Mucosa of stomach (tissue), 1 donor: ENCODE data around the gene KDF1.

Source experiments
- H3K27me3 ChIP-seq: one replicate; pipeline ENCODE4 v1.7.0; 2013; ENCODE audit warnings: mild to moderate bottlenecking, low read length; ENCODE audit not compliant: control insufficient read depth, insufficient read depth
- H3K36me3 ChIP-seq: one replicate; pipeline ENCODE4 v1.7.0; 2013; ENCODE audit warnings: low read length; ENCODE audit not compliant: control insufficient read depth, insufficient read depth
- H3K4me1 ChIP-seq: one replicate; pipeline ENCODE4 v1.7.0; 2013; ENCODE audit warnings: mild to moderate bottlenecking, low read length; ENCODE audit not compliant: control insufficient read depth, insufficient read depth
- H3K4me3 ChIP-seq: one replicate; pipeline ENCODE4 v1.7.0; 2013; ENCODE audit warnings: low read length
- H3K9ac ChIP-seq: one replicate; pipeline ENCODE4 v1.7.0; 2013; ENCODE audit warnings: mild to moderate bottlenecking, low read length, moderate library complexity
- H3K9me3 ChIP-seq: one replicate; pipeline ENCODE4 v1.7.0; 2013; ENCODE audit warnings: mild to moderate bottlenecking, low read length, moderate library complexity; ENCODE audit not compliant: control insufficient read depth
- donor health status: Pancreatic carcinoma.

The KDF1 gene

GRCh38 chr1:27000817-27001460, 40.7 kb upstream of the KDF1 start:
- H3K36me3 ChIP-seq: peaks cover 15% of the 10 kb centered on the region
- peaks cover 73% of the 10 kb centered on the region for H3K4me1 ChIP-seq
- H3K9me3 ChIP-seq: no peaks in the 10 kb centered on the region
- no peak overlapping the region for H3K4me3 ChIP-seq
- H3K9ac ChIP-seq: no peak overlapping the region
- no peaks in the 10 kb centered on the region for H3K27me3 ChIP-seq

- peaks cover 67% of the 10 kb centered on the region for H3K4me1 ChIP-seq
- no peaks in the 10 kb centered on the region for H3K27me3 ChIP-seq
- H3K36me3 ChIP-seq: peaks cover 22% of the 10 kb centered on the region
- H3K9me3 ChIP-seq: no peaks in the 10 kb centered on the region
- peak overlapping the region; percentile 16 for H3K9ac ChIP-seq
- no peak overlapping the region for H3K4me3 ChIP-seq
Measured at GRCh38 chr1:27000090-27000816, 40.0 kb upstream of the KDF1 start.

GRCh38 chr1:26999440-26999987, 39.2 kb upstream of the KDF1 start:
- peak overlapping the region; percentile 16 for H3K9ac ChIP-seq
- no peaks in the 10 kb centered on the region for H3K27me3 ChIP-seq
- no peak overlapping the region for H3K4me3 ChIP-seq
- no peaks in the 10 kb centered on the region for H3K9me3 ChIP-seq
- H3K4me1 ChIP-seq: peaks cover 64% of the 10 kb centered on the region
- peaks cover 27% of the 10 kb centered on the region for H3K36me3 ChIP-seq

- Histone ChIP-seq H3K4me1 (peaks cover 57% of the 10 kb centered on the region), H3K9me3 (no peaks in the 10 kb centered on the region), H3K27me3 (no peaks in the 10 kb centered on the region), H3K9ac (peak overlapping the region; percentile 33), H3K36me3 (peaks cover 27% of the 10 kb centered on the region), H3K4me3 (no peak overlapping the region)
Measured at GRCh38 chr1:26998429-26999300, 38.4 kb upstream of the KDF1 start.

DNA sequence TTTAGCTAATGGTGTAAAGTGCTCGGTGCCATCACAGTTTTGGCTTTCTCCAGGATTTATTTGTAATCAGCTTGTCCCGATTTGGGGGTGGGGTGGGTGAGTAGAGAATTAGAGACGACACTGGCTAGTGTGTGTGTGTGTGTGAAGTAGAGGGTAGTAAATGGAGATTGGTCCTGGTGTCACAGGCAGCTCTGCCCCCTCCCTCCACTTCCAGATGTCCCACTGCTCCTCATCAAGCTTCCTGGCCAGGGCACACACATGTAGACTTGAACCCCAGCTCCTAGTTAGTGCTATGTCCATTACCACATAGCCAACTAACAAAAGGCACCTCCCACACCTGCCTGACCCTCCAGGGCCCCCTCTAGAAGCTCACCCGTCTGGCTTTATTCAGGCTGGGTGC, 36.4 kb upstream of the KDF1 start:
- H3K27me3 ChIP-seq: no peaks in the 10 kb centered on the region
- H3K4me1 ChIP-seq: peaks cover 63% of the 10 kb centered on the region
- no peaks in the 10 kb centered on the region for H3K9me3 ChIP-seq
- peaks cover 27% of the 10 kb centered on the region for H3K36me3 ChIP-seq
- peak overlapping the region; percentile 87 for H3K9ac ChIP-seq
- H3K4me3 ChIP-seq: no peak overlapping the region

- peaks cover 63% of the 10 kb centered on the region for H3K4me1 ChIP-seq
- no peaks in the 10 kb centered on the region for H3K9me3 ChIP-seq
- H3K4me3 ChIP-seq: peak overlapping the region; percentile 48
- peak overlapping the region; percentile 87 for H3K9ac ChIP-seq
- peaks cover 27% of the 10 kb centered on the region for H3K36me3 ChIP-seq
- H3K27me3 ChIP-seq: no peaks in the 10 kb centered on the region
Measured at GRCh38 chr1:26996024-26996423, 35.8 kb upstream of the KDF1 start.

- peaks cover 24% of the 10 kb centered on the region for H3K36me3 ChIP-seq
- H3K27me3 ChIP-seq: no peaks in the 10 kb centered on the region
- H3K4me3 ChIP-seq: peak overlapping the region; percentile 48
- no peaks in the 10 kb centered on the region for H3K9me3 ChIP-seq
- peak overlapping the region; percentile 87 for H3K9ac ChIP-seq
- H3K4me1 ChIP-seq: peaks cover 61% of the 10 kb centered on the region
Measured at GRCh38 chr1:26994787-26995517, 34.7 kb upstream of the KDF1 start.

DNA sequence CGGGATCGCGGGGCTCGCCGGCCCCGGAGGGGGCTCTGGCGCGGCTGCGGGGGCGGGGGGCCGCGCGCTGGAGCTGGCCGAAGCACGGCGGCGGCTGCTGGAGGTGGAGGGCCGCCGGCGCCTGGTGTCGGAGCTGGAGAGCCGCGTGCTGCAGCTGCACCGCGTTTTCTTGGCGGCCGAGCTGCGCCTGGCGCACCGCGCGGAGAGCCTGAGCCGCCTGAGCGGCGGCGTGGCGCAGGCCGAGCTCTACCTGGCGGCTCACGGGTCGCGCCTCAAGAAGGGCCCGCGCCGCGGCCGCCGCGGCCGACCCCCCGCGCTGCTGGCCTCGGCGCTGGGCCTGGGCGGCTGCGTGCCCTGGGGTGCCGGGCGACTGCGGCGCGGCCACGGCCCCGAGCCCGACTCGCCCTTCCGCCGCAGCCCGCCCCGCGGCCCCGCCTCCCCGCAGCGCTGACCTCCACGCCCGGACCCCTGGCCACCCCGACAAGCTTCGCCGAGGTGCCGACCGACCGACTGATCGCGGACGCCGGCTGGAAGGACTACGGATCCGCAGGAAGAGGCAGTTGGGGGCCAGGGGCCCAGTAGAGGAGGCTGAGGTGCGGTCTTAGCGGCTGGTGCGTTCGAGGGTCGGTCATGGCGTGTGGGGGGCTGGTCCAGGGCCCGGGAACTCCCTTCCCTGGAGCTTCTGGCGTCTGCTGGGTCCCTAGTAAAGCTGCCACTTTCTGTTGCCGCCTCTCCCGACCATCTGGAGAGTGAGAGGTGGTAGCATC, 33.9 kb upstream of the KDF1 start:
- peak overlapping the region; percentile 87 for H3K9ac ChIP-seq
- H3K36me3 ChIP-seq: peaks cover 21% of the 10 kb centered on the region
- peak overlapping the region; percentile 50 for H3K4me3 ChIP-seq
- no peaks in the 10 kb centered on the region for H3K9me3 ChIP-seq
- peaks cover 53% of the 10 kb centered on the region for H3K4me1 ChIP-seq
- H3K27me3 ChIP-seq: no peaks in the 10 kb centered on the region

DNA sequence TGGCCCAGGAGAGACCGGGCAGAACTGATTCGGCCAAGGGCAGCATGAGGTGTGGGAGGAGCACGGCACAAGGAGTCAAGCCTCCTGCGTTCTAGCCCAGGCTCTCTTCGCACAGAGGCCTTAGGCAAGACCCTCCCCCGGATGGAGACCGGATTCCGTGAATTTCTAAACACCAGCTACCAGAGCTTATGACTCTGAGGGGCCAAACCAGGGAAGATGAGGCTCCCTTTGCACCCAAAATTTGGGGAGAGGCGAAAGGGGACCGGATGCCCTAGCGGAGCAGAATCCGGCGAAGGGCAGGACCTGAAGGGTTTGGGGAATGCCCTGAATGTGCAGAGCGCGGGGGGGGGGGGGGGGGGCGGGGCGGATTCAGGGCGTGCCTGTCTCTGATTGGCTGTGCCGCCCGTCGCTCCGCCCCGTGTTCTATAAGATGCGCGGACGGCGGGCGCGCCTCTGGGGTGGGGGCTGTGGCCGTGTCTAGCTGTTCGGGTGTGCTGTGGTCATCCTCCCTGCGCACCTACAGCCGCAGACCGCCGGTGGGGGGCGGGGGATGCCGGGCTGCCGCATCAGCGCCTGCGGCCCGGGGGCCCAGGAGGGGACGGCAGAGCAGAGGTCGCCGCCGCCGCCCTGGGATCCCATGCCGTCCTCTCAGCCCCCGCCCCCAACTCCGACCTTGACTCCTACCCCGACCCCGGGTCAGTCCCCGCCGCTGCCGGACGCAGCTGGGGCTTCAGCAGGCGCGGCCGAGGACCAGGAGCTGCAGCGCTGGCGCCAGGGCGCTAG, 33.2 kb upstream of the KDF1 start, which contains the start of gene TRNP1:
Gene TRNP1, plus strand, starts transcription at position 456 of the 783 bp plus-strand sequence. Its CDS starts 95 bp downstream, at position 551.
- H3K36me3 ChIP-seq: peaks cover 19% of the 10 kb centered on the region
- peak within 1 kb of the TSS; percentile 87 for H3K9ac ChIP-seq
- H3K9me3 ChIP-seq: no peaks in the 10 kb centered on the region
- H3K4me3 ChIP-seq: peak within 1 kb of the TSS; percentile 50
- H3K4me1 ChIP-seq: peaks cover 45% of the 10 kb centered on the region
- no peaks in the 10 kb centered on the region for H3K27me3 ChIP-seq

GRCh38 chr1:26991310-26992116, 31.2 kb upstream of the KDF1 start:
- H3K4me1 ChIP-seq: peaks cover 43% of the 10 kb centered on the region
- H3K9me3 ChIP-seq: no peaks in the 10 kb centered on the region
- no peaks in the 10 kb centered on the region for H3K27me3 ChIP-seq
- peaks cover 16% of the 10 kb centered on the region for H3K36me3 ChIP-seq
- peak overlapping the region; percentile 32 for H3K9ac ChIP-seq
- H3K4me3 ChIP-seq: no peak overlapping the region
